Parathyroid adenoma (tissue), 2 donors: ENCODE results near the gene CRB2.

Source experiments
- H2AFZ ChIP-seq: fragments of 300-600 bp; sonication (generic); one replicate; pipeline ENCODE4 v1.7.0; 2017; ENCODE audit warnings: antibody characterized with exemption, mild to moderate bottlenecking
- H3K27ac ChIP-seq: fragments of 300-600 bp; sonication (generic); one replicate; pipeline ENCODE4 v1.7.0; 2017
- H3K27me3 ChIP-seq: fragments of 300-600 bp; sonication (generic); one replicate; pipeline ENCODE4 v1.7.0; 2017; ENCODE audit warnings: low read length; ENCODE audit not compliant: control insufficient read depth, insufficient read depth
- H3K36me3 ChIP-seq: fragments of 300-600 bp; sonication (generic); one replicate; pipeline ENCODE4 v1.7.0; 2017; ENCODE audit warnings: low read length; ENCODE audit not compliant: control insufficient read depth, insufficient read depth
- H3K4me1 ChIP-seq: fragments of 300-600 bp; sonication (generic); one replicate; pipeline ENCODE4 v1.7.0; 2017; ENCODE audit warnings: control low read depth
- H3K4me2 ChIP-seq: fragments of 300-600 bp; sonication (generic); one replicate; pipeline ENCODE4 v1.7.0; 2017; ENCODE audit warnings: low read length
- H3K4me3 ChIP-seq: fragments of 300-600 bp; sonication (generic); one replicate; pipeline ENCODE4 v1.7.0; 2017; ENCODE audit warnings: low read depth, low read length
- H3K79me2 ChIP-seq: fragments of 300-600 bp; sonication (generic); one replicate; pipeline ENCODE4 v1.7.0; 2017; ENCODE audit warnings: control low read depth
- H3K9ac ChIP-seq: fragments of 300-600 bp; sonication (generic); one replicate; pipeline ENCODE4 v1.7.0; 2017; ENCODE audit warnings: mild to moderate bottlenecking
- H3K9me3 ChIP-seq: fragments of 300-600 bp; sonication (generic); one replicate; pipeline ENCODE4 v1.7.0; 2017; ENCODE audit warnings: low read length; ENCODE audit not compliant: control insufficient read depth
- CTCF ChIP-seq: fragments of 300-600 bp; sonication (generic); IDR thresholded peaks from one replicate; pipeline ENCODE4 v1.7.0; 2017; ENCODE audit warnings: antibody characterized with exemption, mild to moderate bottlenecking
- donor health status: primary hyperparathyroidism.

The CRB2 gene

DNA sequence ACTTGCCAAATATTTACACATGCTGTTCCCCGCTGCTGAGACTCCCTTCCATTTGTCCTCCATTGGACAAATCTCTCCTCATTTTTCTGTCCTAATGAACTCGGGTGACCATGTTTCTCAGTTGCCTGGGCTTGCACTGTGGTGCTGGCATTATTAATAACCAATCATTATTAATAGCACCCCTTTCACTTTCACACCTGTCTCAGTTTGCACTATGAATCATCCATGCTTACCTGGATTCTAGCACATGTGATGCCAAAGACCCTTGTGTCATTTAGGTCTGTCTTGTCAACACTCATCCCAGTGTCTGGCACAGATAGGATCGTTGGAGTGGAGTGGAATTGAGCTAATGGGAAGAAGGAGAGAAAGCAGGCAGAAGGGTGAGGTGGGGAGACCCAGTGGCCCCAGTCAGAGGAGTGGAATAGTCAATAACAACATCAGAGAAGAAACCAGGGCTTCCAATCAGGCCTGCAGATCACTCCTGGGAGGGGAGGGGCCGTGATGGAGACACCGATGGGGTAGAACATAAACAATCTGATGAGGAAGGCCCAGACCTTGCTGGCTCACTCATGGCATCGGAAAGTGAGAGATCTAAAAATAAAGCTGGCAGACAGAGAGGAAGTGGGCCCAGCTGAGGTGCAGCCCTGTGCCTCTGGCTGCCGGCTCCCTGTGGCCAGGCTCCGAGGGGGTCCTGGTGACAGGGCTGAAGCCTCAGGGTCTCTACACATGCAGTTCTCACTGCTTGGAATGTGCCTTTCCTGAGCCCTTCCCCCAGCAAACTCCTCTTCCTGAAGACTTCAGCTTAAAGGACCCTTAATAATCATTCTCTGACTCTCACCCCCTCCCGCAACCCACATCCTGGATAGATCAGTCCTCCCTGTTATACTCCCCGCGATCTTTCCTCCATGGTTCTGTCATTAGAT, 33.5 kb upstream of the CRB2 start:
- H3K36me3 ChIP-seq, result no peaks in the 10 kb centered on the region
- no peak overlapping the region for H3K4me3 ChIP-seq
- no peaks in the 10 kb centered on the region for H3K27me3 ChIP-seq
- no peaks in the 10 kb centered on the region for H3K79me2 ChIP-seq
- H3K9ac ChIP-seq, result no peak overlapping the region
- peaks cover 24% of the 10 kb centered on the region for H3K4me1 ChIP-seq
- peak overlapping the region; percentile 50 for H3K4me2 ChIP-seq
- H3K9me3 ChIP-seq, result no peaks in the 10 kb centered on the region
- H3K27ac ChIP-seq, result peak overlapping the region; percentile 94
- H2AFZ ChIP-seq, result peak overlapping the region; percentile 83
- TF ChIP-seq CTCF, result no peak

DNA sequence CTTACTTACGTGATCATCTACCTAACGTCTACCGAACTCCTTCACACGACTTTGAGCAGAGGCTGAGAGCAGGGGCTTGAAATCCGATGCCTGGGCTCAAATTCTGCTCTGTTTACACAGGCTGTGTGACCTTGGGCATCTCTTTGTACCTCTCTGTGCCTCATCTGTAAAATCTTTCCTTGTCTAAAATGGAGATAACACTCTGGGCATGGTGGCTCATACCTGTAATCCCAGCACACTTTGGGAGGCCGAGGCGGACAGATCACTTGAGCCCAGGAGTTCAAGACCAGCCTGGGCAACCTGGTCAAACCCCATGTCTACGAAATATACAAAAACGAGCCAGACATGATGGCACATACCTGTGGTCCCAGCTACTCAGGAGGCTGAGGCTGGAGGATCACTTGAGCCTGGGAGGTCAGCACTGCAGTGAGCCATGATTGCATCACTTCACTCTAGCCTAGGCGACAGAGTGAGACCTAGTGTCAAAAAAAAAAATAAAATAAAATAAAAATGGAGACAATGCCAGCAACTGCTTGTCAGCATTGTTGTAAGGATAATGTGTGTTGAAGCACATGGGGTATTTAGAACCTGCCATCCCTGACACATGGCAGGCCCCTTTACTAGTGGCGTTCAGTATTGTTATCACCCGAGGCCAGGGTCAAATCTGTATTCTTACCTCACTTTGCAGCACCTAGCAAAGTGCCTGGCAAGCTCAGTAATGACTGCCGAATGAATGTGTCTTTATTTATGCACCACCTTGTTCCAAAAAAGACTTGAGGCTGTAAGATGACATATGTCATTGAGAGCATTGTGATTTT, 32.6 kb upstream of the CRB2 start:
- Histone ChIP-seq H3K9ac (no peak overlapping the region), H3K4me1 (peaks cover 29% of the 10 kb centered on the region), H3K9me3 (no peaks in the 10 kb centered on the region), H3K36me3 (no peaks in the 10 kb centered on the region), H3K27ac (peak overlapping the region; percentile 94), H3K4me2 (peak overlapping the region; percentile 50), H2AFZ (peak overlapping the region; percentile 83), H3K79me2 (no peaks in the 10 kb centered on the region), H3K4me3 (no peak overlapping the region), H3K27me3 (no peaks in the 10 kb centered on the region)
- no peak for TF ChIP-seq CTCF

DNA sequence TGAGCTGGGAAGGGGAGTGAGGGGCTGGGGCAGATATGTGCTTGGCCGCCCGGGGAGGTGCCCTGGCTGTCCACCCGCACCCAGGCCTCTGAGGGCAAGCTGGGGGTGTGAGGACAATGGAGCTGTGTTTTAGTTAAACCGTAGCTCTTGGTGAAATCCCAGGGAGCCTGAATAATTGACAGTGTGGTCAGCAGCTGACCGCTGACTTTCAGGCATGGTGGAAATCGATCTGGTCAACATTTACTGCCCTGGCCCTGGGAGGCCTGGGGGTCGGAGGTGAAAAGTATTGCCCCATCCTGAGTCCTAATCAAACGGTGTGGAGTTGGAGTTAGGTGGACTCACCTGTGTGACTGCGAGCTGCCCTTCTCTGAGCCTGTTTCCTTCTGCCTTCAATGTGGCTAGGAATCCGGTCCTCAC, 31.2 kb upstream of the CRB2 start:
- Histone ChIP-seq H3K4me2 (no peak overlapping the region), H3K9me3 (no peaks in the 10 kb centered on the region), H3K4me3 (no peak overlapping the region), H2AFZ (peak overlapping the region; percentile 46), H3K27ac (peak overlapping the region; percentile 83), H3K79me2 (no peaks in the 10 kb centered on the region), H3K36me3 (no peaks in the 10 kb centered on the region), H3K27me3 (no peaks in the 10 kb centered on the region), H3K9ac (no peak overlapping the region), H3K4me1 (peaks cover 37% of the 10 kb centered on the region)
- no peak for TF ChIP-seq CTCF

- Histone ChIP-seq H3K27me3 (no peaks in the 10 kb centered on the region), H3K79me2 (no peaks in the 10 kb centered on the region), H3K36me3 (no peaks in the 10 kb centered on the region), H3K4me2 (peak overlapping the region; percentile 45), H3K4me1 (peaks cover 37% of the 10 kb centered on the region), H3K9ac (no peak overlapping the region), H3K27ac (peak overlapping the region; percentile 83), H3K4me3 (no peak overlapping the region), H2AFZ (peak overlapping the region; percentile 70), H3K9me3 (no peaks in the 10 kb centered on the region)
- no peak for TF ChIP-seq CTCF
Observed at GRCh38 chr9:123326187-123326586, 29.8 kb upstream of the CRB2 start.
